Stimulated activated CD4-positive, alpha-beta T cell treated with anti-CD3 and anti-CD28 coated beads, Interleukin-2, amount 100 ng/mL, for 48 hours (primary cell): ENCODE data around the gene GABPB1.

Experiments
- DNase-seq, 2 donors: peaks; one replicate each; pipeline ENCODE4 v3.0.0-alpha.2; 2020

Gene GABPB1

DNA sequence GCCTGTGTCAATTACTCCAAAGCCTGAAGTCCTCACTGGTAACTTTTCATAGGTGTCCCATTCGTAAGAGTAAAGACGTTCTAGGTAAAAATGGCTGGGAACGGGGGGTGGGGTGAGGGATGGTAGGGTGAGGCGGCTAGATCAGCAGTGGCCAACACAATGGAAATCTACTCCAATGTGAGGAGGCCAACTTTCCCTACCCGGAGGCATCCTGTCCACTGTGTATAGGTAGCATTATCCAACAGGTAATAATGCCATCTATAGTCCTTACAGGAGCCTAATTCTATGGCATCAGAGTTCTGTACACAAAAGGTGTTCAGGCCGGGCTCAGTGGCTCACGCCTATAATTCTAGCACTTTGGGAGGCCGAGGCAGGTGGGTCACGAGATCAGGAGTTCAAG is 118.6 kb downstream of the GABPB1 start:
- no peak for DNase-seq

- no peak for DNase-seq
Measured at GRCh38 chr15:50235794-50236193, 119.2 kb downstream of the GABPB1 start.

DNA sequence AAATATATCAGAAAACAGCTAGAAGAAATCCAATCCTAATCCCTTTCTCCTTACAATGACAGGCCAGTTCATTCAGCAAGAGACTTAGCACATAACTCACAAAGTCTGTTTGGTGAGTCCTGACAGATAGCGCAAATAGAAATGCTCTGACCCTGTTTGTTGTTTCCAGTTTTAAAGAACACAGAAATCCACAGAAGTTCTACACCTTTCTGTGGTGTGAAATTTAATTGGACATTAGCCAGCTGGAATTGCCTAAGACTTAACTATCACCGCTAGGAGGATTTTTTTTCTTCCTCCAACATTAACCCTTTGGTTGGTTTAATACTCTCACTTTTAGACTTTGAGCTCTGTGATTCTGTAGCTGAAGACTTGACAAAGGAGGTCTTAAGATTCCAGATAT is 120.2 kb downstream of the GABPB1 start:
- DNase-seq: no peak

DNA sequence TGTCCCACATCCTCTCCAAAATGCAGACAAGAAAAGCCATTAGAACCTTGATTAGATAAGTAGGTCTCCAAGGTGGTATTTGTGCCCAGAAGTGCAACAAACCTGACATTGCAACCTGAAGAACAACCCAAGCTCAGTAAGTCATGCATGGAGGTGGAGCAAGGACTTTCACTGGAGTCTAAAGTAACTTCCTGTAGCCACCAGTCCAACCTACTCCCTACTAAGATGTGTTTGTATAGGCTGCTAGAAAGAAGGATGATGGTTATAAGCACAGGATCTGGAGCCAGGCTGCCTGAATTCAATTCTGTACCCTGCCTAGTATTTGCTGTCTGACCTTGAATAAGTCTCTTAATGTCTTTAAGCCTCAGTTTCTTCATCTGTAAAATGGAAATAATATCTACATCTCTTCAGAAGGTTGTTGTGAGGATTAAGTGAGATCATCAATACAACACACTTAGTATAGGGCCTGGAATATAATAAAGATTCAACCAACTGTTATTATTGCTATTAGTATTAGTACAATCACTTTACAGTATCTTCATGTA is 121.7 kb downstream of the GABPB1 start:
- no peak for DNase-seq

GRCh38 chr15:50232791-50233190 is 122.2 kb downstream of the GABPB1 start:
- DNase-seq: no peak

- no peak for DNase-seq
Measured at GRCh38 chr15:50231761-50232160, 123.2 kb downstream of the GABPB1 start.

DNA sequence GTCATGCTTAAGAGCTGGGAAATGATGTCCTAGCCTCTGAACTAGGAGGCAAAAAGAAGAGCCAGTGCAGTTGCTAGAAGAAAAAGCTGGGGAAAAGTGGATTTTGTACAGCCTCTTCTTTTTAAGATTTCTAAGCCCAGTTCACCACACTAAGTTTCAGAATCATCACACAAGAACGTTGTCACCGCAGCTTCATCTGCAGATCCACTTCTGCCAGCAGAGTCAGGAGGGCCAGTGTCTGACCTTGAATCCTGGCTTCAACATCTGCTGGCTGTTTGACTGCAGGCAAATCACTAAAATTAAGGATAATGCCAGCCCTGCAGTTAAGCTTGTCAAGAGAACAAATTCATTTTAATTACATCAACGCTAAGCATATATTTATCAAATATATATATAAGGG is 125.7 kb downstream of the GABPB1 start:
- no peak for DNase-seq

DNA sequence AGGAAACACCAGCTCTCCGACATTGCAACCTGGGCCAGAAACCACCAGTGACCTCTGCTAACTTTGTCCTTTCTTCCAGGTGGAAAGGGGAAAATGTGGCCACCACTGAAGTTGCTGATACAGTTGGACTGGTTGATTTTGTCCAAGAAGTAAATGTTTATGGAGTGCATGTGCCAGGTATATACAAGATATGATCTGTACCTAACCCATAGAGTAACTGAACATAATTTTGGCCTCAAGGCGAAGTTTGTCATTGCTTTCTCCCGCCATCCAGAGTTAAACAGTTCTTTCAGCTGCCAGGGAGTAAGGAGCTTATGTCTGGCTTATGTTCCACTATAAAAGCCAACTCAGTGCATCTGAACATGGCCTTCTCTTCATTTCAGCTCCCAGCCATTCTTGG is 126.1 kb downstream of the GABPB1 start:
- DNase-seq: no peak

GRCh38 chr15:50227076-50227475 is 127.9 kb downstream of the GABPB1 start:
- DNase-seq: no peak

- no peak for DNase-seq
Measured at GRCh38 chr15:50225938-50226337, 129.1 kb downstream of the GABPB1 start.
